GM19035 (cell line): ENCODE data around the gene CFAP73.

Source experiments
- ATAC-seq: cut with Tn5 transposase; IDR thresholded peaks from one replicate; pipeline ENCODE4 v1.9.1; 2021; ENCODE audit not compliant: unreplicated experiment

The CFAP73 gene

DNA sequence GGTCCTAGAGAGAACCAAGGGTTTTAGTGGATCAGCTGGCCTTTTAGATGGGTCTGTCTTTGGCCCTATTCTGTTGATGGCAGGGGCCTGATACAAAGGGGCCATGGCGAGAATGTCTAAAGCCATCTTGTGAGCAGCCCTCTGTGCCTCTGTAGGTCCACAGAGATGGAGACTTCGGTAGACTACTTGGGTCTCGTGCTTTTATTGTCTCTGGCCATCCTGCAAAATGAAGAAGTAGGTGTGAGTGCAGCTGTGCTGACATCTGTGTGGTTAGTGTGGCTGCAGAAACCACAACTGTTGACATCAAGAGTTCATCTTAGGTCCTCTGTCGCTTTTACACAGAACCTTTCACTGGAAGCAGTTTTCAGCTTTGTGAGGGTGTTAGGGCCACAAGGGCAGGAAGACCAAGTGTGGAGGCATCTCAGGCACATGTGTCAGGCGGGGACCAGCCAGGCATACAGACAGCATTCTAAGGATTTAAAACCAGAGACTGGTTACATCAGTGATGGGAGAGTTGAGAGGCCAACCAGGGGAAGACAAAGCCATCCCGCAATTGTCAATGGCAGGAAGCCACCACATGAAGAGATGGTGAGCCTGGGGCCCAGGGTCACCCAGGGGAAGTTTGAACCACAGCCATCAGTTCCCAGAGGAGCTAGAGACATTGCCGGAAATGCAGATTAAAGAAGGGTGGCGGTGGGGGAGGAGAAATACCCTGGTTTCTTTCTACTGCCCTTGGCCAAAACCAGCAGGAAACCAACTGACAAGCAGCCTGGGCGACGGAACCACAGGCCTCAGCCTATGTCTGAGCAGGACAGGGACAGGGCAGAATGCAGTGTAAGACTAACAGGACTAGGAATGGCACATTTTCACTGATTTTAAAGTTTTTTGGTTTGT is 58.8 kb downstream of the CFAP73 start:
- peak; percentile 85 for ATAC-seq
